Stimulated activated CD4-positive, alpha-beta T cell treated with anti-CD3 and anti-CD28 coated beads, TNF-alpha, amount 100 ng/mL, for 1 hour (primary cell): ENCODE results near the gene KCNMA1.
"Not testable (repeated sequence)": the region's sequence is repeated elsewhere in the genome, so short reads cannot be mapped to it uniquely, and the experiment has no call there.

Experiments
- DNase-seq, 3 donors: peaks; one replicate each; pipeline ENCODE4 v3.0.0-alpha.2; 2020; ENCODE audit warnings: low read depth in 3 of 3, low spot score in 1 of 3

KCNMA1 gene

DNA sequence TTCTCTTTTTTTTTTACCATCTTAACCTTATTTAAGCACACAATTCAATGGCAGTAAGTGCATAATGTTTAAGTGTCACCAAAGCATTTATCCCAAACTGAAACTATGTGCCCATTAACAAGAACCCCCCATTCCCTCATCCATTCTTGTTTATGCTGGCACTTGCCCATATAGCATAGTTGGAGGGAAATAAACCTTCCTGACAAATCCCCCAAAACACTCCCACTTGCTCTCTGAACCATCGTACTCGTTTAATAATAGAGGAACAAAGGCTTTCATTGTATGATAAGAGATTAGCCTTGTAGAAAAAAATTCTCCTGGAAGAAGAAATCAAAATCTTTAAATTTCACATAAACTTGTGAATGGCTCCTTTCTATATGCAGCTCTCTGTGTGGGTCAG, 26.4 kb upstream of the KCNMA1 start:
- no peak for DNase-seq

DNA sequence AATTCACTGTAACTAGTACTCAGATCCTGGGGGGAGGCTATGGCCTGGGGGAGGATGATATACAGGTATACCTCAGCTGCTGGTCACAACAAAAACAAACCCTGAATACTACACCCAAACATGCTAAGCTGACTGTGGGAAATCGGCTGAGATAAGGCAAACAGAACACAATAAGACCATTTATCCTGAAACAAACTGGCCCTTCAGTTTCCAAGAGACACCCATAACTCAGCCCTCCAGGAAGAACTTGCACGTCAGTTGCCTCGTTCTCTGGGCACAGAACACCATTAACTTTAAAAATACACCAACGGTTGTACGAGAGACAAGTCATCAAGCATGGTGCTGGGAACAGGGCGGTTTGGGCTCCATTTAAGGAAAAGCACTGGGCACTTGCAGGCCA, 24.1 kb upstream of the KCNMA1 start:
- DNase-seq, result no peak

- no peak for DNase-seq
Measured at GRCh38 chr10:77661100-77661499, 23.5 kb upstream of the KCNMA1 start.

DNA sequence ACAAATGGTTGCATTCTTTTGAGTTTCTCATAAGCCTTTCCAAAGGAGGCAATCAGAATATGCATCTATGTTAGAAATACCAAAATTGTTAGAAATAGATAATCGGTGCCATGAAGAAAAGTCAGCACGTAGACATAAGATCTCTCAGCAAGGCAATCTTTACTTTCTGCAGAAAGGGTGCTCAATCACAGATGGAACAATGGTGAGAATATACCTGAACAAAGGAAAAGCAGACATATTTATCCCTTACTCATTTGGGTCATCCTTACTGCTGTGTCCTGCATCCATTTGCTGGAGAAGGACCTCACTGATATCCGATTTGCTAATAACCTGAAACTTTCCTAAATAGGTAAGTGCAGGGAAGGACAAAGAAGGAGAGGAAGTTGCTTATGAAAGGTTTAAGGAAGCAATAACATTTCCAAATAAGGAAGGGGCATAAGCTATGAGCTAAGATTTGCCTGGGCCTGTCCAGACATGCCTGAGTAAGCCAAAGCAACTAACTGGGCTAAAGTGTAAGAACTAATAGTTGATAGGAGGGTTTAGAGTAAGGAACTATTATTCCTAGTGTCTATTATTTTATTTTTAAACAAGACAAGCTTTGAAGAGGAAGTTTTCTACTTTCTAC, 21.6 kb upstream of the KCNMA1 start:
- DNase-seq, result not testable (repeated sequence)

GRCh38 chr10:77653210-77653609, 15.6 kb upstream of the KCNMA1 start:
- no peak for DNase-seq

DNA sequence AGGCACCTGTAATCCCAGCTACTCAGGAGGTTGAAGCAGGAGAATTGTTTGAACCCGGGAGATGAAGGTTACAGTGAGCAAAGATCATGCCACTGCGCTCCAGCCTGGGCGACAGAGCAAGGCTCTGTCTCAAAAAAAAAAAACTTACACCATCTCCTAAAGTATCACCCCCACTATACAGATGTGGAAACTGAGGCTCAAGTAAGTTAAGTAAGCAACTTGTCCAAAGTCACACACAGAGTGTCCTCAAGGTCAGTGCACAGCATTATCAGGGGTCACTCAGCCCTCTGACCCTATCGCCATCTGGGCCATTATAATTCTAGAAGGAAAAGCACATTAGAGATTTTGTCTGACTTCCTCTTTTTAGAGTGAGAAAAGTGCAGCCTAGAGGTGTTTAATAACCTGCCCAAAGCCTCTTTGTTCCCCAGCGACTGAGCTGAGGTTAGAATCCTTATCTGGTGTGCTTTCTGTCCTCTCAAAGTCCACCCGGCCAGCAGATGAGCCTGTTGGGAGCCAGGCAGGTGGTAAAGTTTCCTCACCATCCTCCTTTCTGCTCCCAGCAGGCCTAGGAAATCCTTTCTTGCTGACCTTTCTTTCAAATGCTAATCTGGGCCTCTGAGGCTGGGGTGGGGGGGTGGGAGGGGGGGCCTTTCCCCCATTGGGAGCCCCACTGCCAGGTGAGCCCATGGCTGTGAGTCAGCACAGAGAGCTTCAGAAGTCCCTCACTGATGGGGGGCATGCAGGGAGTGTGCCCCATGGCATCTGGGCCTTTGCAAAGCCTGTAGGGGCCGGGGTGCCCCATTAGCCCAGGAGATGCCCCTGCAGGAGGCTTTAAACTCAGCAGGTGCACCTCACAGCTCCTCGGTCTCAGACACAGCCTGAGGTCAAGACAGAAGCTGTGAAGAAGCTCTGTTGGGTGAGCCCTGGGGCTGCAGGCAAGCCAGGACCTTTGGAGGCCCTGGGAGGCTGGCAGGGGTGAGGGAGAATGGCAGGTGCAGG, 12.0 kb upstream of the KCNMA1 start:
- no peak for DNase-seq

GRCh38 chr10:77648472-77648871, 10.9 kb upstream of the KCNMA1 start:
- DNase-seq, result no peak

GRCh38 chr10:77647543-77648293, 10.1 kb upstream of the KCNMA1 start:
- no peak for DNase-seq

GRCh38 chr10:77644557-77645243, 7.1 kb upstream of the KCNMA1 start:
- no peak for DNase-seq

GRCh38 chr10:77643795-77644468, 6.3 kb upstream of the KCNMA1 start:
- no peak for DNase-seq

GRCh38 chr10:77641788-77642397, 4.3 kb upstream of the KCNMA1 start:
- no peak for DNase-seq

DNA sequence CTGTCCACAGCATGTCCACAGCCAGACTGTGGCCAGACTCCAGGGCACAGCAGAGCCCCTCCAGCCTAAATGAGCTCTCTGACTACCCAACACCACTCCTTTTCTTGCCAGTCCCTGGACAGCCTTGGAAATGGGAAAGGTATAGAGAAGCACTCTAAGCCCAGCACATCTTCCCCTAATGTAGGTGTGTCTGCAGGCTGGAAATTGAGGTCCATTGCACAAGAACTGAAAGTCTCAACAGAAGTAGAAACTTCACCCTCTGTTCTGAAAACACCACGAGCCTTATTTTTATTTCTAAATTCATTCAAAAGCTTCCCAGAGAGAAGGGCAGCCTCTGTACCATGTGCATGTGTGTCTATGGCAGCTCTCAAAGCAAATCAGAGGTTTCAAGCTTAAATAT, 3.7 kb upstream of the KCNMA1 start:
- DNase-seq, result no peak

DNA sequence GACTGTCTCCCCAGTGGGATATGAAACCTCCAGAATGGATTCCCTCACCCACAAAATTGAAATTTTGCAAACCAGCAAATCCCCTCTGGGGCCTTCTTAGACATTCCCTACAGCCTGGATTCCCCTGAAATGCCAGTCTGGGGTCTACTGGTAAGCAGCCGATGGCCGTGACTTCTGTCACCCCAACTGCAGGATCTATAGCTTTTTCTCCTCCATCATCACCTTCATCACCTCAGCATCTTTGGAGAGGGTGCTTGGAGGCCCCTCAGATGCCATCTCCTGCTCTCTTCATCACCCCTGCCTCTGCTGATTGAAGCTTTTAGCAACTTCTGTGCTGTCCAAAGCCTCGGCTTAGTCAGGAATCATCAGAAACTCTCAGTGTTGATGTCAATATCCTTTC, 2.6 kb upstream of the KCNMA1 start:
- no peak for DNase-seq

- no peak for DNase-seq
Measured at GRCh38 chr10:77639756-77640155, 2.1 kb upstream of the KCNMA1 start.

- no peak for DNase-seq
Measured at GRCh38 chr10:77638321-77639101, 903 bp upstream of the KCNMA1 start.

GRCh38 chr10:77636967-77637531, 559 bp downstream of the KCNMA1 start:
- DNase-seq, result no peak

DNA sequence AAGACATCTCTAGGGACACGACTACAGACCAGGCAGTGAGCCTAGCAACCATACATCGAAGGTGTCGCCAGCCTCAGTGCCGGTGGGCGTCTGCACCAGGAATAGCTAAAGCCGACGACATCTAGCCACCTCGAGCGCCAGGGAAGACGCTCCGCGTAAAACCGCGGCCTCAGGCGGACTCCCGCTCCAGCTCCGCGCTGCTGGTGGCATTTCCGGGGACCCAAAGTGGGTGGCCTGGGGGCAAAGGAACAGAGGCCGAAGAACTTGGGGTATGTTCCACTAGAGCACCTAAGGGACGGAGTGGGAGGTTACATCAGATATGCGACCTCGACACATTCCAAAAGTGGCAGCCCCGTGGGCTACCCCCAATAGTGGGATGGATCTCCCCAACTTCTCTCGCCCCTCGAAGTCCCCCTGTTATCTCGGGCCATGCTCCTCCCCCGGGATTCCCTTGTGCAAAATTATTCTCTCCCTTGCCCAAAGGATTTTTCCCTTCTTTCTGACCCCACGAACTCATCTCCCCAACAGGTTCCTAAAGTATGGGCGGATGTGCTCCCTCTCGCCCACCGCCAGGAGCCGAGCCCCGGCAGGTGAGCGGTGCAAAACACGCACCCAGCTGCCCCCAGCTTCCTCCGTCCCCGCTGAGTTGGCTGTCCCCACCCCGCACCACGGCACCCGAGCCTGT, 1.2 kb downstream of the KCNMA1 start:
- no peak for DNase-seq

DNA sequence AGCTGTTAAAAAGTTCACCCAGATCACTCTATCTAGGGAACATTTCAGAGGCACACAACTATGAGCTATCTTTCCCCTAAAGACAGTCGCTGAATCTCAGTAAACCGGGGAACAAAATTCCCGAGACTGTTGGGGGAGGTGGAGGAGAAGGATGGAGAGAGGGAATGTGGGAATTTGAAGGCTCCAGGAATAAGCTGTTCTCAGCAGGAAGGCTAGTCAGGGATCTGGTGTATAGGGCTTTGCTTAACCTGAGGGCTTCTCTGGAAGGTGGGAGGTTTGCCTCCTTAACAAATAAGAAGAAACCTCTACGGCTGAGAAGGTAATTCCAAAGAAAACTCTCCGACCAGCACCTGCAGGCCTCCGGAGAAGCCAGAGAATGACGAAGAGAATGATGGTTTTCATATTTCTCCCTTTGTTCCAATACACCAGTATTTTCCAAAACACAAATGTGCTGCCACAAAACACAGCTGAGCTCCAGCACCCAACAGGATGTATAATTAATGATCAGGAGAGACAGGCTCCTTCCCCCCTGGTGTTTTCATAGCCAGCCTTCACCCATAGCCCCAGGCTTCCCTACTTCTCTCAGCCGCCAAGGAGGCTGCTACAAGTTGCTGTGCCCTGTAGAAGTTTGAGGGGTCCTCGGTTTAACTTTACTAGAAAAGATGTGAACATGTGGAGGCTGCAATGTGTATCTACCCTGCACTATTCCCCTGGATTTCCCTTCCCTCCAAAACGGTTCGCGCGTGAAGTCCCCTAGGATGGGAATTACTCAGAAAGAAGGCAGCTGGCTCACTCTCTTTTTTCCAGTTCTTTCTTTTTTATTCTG, 2.0 kb downstream of the KCNMA1 start:
- no peak for DNase-seq
